Ovary (tissue), 3 donors: Measurements from ENCODE around the gene AIFM3.

ENCODE experiments used
- CTCF ChIP-seq, 3 donors: fragments of 450-650 bp in 2 of 3; fragments of 200-600 bp in 1 of 3; IDR thresholded peaks; one replicate each; pipeline versions ENCODE4 v1.5.1 to v1.8.0; 2016 to 2022; ENCODE audit warnings: antibody characterized with exemption in 3 of 3, mild to moderate bottlenecking in 1 of 3
- POLR2A ChIP-seq: fragments of 450-650 bp; IDR thresholded peaks from one replicate; pipeline ENCODE4 v1.6.1; 2017; ENCODE audit warnings: antibody characterized with exemption, mild to moderate bottlenecking, moderate library complexity
- donor health status: DM: no; HTN: no; CAD: no.

GRCh38 chr22:20989323-20990138 is 22.5 kb downstream of the AIFM3 start:
- no peak for TF ChIP-seq CTCF (IDR thresholded peaks at IDR 0.05)
- TF ChIP-seq POLR2A: no peak
